Measurements from ENCODE around the gene KAT6B.

The KAT6B gene

DNA sequence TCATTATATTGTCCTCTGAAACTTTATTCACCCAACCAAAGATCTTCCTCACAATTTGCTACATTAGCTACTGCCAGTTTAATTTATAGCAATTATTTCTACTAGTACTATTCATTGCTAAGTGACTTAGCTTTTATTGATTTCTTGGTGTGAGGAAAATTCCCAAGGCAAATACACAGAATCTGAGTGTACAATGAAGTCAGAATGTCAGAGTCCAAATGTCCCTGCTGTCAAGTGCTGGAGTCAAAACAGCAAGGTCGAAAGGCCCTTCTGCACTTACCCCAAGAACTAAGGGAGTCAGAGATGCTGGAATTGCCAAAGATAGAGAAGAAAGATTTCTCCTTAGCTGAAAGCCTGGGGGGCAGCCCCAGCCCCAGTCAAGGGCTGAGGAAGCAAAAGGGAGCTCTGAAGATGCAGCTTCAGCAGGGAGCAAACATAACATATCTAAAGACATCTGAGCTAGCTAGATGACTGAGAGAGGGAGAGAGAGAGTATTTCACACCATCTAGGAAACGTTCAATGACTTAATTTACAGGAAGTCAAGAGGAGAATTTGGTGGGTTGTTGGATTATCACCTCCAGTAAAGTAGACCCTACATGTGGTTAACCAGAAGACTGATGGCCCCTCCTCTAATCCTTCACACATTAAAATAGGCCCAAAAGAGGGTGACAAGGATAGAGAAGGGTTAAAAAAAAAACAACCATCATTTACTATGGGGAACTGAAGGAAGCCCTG lies 248.5 kb downstream of the KAT6B start:
- DNase-seq, result no peak

DNA sequence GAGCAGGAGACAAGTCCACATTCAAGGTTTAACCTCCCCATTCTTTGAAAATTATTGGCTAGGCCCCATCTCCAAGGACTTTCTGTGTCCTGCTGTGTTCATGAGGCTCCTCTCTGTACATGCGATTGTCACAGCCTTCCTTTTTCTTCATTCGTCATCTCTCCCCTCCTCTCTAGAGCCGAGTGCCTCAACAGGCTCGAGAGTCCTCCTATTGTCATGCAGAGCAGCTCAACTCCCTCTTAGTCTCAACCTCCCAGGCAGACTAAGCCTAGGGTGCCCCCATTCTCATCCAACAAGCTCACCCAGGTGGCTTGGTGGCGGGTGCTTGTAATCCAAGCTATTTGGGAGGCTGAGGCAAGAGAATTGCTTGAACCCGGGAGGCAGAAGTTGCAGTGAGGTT lies 249.9 kb downstream of the KAT6B start:
- DNase-seq, result no peak

DNA sequence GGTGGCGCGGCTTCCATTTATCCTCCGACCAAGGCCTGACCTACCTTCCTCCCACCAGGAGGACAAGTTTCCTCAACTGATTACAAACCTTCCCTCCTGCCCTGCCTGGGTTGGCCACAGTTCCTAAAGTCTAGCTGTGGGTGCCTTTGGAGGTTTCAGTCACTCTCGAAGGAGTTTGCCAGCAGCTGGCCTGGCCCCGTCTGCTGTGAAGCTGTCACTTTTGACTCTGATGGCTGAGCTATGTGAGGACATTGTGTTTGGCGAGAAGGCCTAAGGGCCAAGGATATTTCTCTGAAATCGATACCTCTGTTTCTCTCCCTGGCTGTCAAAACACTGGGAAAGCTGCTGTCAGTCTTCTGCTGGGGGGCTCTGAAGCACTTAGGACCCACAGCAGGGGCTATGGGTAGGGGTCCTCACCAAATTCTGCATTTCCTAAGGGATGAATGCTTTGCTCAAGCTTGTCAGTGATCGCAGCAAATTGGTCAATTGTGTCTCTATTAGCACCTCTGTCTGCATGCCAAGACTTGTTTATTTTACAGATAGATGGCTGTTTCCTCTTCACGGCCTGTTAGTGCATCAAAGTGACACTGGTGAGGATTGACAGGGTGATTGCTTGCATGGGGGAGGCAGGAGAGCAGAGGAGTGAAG lies 253.2 kb downstream of the KAT6B start:
- no peak for DNase-seq

DNA sequence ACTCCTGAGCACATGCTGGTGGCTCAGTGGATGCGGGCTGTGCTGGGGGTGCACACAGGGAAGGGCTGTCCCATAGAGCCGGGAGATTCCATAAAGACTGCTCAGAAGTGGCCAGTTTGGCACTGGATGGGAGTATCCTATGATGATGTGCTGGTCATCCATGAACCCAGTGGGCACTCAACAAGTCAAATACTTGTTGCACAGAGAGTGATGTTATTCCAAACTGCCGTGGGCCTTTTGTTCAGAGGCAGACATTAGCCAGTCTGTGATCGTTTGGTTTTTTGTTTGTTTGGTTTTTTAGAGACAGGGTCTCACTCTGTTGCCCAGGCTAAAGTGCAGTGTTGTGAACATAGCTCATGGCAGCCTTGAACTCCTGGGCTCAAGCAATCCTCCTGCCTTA lies 254.2 kb downstream of the KAT6B start:
- DNase-seq, result no peak

DNA sequence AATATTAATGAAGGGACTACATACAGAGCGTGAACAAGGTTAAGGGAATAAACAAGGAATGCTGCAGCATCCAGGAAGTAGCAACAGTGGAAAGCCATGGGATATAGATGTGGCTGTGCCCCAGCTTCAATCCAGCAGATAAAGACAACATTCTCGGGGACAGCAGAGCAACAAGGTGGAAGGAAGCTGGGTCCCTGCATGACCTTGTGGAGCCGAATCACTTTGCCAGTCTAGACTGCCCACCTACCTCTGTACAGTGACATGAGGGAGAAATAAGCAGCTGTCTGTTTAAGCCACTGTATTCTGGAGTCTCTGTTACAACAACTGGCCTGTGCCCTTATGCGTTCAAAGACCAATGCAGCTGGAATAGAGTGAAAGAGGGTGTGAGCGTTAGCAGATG lies 255.0 kb downstream of the KAT6B start:
- no peak for DNase-seq
